ENCODE measurements around the gene SYCP3.

- TF ChIP-seq CTCF (IDR thresholded peaks at IDR 0.05) (no peak), POLR2A (IDR thresholded peaks at IDR 0.05) (no peak)
These were observed 29.5 kb upstream of the SYCP3 start for GRCh38 chr12:101768781-101769180.
